NOMO-1 (cell line): ENCODE data around the gene C9orf43.

ENCODE experiments used
- DNase-seq, 2 experiments: peaks; one replicate each; lab custom pipeline; 2025; ENCODE audit not compliant: unreplicated experiment in 2 of 2; lab: John Stamatoyannopoulos, UW

The C9orf43 gene

DNA sequence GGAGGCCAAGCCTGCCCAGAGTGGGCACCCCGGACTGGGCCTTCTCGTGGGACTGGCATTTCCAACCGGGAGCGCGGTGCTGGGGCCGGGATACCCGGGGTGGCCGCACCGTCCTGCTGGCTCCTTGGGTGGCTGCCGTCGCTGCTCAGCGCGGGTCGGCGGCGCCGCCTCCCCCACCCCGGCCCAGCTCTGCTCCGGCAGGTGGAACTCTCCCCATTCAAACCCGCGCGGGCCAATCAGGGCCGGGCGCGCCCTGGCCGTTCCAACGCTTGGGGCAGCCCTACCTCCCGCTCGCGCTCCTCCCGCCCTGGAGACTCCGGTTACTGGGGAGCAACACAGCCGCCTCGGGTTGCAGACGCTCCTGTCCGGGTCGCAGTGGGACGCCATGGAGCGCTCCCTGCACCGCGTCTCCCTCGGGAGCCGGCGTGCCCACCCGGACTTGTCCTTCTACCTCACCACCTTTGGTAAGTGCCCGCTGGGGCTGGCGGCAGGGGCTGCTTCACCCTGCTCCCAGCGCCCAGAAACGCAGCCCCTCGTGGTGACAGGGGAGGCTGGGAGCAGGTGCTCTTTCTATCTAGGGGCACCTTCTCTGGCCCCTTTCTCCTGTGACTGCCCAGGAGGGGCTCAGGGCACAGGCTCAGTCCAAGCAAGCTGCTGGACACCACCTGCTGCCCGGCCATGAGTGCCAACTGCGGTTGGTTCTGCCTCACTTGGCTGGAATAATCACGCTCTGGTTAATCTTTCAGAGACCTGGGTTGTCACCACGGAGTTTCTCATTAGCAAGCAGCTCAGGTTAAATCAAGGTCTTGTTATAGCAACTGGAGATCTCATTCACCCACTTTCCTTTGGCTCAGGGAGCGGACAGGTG, 53.1 kb downstream of the C9orf43 start, which contains the start of gene RGS3:
Gene RGS3, plus strand, starts transcription at position 310 of the 868 bp plus-strand sequence. Its CDS starts 76 bp downstream, at position 386.
- no peak for DNase-seq

DNA sequence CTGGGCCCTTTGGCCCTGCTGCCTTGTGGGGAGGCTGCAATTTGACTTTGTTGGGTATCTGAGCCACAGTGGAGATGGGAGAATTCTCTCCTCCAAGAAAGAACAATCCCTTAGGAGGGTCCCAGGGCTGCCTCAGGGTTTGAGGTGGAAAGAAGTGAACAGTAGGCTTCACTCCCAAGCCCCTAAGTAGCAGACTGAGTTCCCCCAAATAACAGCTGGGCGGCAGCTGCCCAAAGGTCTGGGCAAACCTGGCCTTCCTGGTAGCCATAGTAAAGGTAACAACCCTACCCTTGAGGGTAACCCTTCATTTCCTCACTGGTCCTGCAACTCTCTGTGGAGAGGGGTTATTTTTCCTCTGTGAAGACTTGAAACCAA, 53.7 kb downstream of the C9orf43 start:
- DNase-seq, result no peak

DNA sequence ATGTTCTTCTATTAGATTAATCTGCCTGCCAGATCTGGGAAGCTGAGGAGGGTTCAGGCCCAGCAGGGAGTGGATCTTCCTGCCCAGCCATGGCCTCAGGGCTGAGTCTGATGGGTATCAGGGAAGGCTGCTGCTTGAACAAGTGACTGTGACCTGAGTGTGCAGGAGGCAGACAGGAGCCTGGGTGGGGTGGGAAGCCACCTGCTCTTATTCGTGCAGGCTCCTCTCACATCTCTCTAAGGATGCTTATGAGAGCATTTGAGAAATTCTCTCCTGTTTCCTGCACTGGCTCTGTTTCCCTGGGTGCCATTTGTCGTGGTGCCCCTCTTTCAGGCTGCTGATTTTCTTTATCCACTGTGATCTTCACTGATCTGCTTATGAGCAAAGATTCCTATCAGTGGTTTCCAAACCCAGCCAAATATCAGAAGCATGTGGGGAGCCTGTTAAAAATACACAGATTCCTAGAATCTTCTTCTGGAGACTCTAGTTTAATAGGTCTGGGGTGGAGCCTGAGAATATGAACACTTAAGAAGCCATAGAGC, 55.1 kb downstream of the C9orf43 start:
- no peak for DNase-seq

DNA sequence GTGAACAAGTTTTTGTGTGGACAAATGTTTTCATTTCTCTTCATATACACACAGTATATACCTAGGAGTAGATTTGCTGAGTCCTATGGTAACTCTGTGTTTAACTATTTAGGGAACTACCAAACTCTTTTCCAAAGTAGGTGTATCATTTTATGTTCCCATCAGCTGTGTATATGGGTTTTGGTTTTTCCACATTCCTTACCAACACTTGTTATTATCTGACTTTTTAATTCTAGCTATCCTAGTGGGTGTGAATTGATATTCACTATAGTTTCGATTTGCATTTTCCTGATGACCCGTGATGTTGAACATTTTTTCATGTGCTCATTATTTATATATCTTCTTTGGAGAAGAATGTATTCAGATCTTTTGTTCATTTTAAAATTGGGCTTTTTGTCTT, 56.6 kb downstream of the C9orf43 start:
- DNase-seq, result no peak

DNA sequence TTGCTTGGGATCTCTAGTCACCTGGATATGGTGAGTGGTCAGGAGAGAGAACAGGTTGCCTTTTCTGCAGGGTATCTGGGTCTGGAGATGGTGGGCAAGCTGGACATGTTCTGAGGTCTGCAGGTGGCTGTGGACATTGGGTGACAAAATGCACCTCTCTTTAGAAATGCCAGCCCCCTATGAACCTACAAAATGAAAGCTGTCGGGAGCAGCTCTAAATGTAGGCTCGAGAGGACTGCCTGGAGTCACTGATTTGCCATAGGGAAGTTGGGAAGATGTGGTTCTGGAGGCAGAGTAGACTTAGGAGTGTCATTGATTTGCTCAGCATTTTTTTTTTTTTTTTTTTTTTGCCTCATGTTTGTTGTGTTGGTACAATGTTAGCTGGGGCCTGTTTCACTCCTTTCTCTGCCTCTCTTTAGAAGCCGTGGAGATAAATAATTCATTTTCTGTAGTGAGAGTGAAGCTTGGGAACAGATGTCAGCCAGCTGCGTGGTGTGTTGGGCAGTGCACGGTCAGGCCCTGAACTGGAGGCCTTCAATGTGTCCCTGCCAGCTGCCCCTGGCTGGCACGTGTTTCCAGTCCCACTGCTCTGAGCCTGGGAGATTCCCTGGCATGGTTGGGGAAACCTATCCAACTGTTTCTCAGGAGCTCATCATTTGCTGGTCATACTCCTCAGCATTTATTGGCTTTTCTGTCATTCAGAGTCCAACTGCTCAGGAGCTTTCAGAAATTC, 58.3 kb downstream of the C9orf43 start:
- no peak for DNase-seq

DNA sequence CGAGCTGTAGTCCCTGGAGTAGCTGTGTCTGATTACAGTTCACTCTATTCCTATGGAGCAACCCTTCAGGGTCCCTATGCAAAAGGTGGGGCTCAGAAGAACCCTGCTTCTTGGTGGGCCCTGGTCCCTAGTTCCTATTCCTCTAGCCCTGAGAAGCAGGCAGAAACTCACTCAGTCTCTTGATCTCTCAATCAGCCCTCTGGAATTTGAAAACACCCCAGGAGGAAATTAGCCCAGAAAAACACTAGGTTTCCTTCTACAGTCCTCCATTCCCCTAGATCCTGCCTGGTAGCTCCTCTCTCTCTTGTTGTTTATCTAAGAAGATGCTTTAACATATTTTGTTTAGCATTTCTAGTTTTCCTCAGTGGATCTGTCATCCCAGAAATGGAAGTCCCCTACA, 60.6 kb downstream of the C9orf43 start:
- no peak for DNase-seq

DNA sequence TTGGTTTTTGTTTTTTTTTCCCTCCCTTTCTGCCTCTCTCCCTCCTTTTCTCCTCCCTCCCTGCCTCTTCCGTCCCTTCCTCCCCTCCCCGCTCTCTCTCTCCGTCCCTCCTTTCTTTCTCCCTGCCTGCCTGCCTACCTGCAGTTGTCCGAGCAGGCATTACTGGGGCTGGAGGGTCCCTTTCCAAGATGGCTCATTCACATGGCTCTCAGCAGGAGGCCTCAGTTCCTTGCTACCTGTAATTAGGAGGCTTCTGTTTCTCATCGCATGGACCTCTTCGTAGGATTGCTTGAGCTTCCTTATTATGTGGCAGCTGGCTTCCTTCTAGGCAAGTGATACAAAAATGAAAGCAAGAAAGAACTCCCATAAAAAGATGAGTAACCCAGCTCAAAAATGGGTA, 61.0 kb downstream of the C9orf43 start:
- DNase-seq, result no peak

DNA sequence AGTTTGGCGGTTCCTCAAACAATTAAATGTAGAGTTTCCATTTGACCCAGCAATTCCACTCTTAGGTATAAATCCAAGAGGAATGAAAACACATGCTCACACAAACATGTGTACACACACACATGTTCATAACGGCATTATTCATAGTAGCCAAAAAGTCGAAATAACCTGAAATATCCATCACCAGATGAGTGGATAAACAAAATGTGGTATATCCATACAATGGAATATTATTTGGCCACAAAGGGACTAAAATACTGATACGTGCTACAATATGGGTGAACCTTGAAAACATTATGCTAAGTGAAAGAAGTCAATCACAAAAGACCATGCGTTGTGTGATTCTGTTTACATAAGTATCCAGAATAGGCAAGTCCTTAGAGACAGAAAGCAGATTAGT, 61.7 kb downstream of the C9orf43 start:
- no peak for DNase-seq

DNA sequence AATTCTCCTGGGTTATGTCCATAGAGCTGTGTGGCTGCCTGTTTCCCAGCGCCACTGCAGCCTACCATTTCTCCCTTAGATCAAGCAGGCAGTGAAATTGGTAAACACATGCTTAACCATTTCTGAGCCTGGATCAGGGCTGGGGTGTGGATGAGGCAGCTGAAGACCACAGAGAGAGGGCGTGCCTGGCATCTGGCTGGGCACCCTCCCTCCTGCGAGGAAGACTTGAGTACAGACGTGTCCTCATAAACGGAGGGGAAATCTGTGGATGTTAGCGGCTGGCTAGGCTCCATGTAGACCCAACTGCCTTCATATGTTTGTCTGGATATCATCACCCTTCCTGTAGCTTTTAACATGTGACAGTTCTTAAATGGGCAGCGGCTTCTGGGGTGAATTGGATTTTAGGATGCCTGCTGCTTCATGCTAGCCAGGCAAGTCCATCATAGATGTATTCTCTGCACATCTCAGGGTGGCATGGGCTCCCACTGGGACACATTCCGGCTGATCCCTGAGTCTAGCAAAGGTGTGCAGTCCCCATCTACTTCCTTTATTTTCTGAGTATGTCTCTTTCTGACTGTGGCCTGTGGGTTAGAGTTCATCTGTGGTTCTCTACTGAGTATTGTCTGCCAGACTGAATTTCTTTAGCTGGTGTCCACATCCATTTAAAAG, 63.9 kb downstream of the C9orf43 start:
- no peak for DNase-seq

DNA sequence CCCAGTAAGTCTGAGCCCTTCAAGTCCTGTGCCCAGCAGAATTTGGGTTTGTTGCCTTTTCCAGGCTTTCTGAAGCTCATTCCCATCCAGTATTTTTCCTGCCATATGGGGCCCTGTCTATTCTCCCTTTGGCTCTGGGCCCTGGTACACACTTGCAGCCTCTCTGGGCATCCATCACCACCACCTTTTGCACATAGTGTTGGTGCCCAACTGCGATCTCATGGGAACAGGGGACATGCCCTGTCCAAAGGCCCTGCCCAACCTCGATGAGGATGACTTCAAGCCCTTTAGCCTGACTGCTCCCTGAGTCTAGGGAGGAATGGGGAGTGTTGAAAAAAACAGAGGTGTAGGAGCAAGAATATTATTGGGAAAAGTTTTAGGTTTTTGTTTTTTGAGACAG, 64.5 kb downstream of the C9orf43 start:
- DNase-seq, result no peak

DNA sequence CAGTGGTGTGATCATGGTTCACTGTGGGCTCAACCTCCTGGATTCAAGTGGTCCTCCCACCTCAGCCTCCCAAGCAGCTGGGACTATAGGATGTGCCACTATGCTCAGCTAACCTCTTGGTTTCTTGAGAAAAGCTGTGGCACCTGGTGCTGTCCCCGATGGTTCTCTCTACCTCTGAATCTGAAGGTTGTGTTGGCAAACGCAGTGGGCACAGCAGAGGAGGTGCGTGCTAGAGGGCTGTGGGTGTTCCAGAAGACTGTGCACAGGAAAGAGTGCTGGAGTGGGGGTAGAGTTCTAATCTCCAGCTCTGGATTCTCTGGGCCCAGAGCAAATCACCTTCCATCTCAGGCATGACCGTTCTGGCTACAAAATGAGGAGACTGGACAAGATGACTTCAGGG, 65.4 kb downstream of the C9orf43 start:
- no peak for DNase-seq

DNA sequence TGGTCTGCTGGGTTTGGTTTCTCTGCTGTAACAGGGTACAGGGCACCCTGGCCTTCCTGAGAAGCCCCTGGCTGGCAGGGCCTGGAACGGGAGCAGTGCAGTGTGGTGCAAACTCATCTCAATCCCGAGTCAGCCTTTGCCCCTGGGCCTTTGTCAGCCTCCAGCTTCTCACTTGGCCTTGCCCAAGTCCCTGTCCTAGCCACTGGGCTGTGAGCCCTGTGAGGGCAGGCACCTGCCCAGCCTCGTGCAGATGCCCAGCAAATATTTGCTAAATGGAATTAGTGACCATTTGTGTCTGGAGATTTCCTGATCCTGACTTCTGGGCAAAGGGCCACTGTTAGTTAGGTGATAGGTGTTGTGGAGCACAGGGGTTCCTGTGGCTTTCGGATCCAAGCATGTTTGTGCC, 66.0 kb downstream of the C9orf43 start:
- no peak for DNase-seq

DNA sequence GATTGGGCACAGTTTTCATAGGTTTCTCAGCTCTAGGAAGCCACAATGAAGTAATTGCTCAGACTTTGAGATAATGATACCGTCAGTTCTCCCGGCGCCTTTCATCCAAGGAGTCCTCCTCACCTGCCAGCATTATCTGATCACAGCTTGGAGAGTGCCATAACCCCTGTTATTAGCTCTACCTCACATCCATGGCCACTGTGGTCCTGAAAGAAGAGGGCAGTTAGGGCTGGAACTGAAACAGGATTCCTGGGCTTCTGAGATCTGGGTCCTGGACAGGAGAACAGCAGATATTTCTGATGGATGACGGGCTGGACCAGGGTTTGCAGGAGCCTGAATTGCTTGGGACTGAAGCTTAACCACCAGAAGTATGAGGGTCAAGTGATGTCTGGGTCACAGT, 66.5 kb downstream of the C9orf43 start:
- no peak for DNase-seq

DNA sequence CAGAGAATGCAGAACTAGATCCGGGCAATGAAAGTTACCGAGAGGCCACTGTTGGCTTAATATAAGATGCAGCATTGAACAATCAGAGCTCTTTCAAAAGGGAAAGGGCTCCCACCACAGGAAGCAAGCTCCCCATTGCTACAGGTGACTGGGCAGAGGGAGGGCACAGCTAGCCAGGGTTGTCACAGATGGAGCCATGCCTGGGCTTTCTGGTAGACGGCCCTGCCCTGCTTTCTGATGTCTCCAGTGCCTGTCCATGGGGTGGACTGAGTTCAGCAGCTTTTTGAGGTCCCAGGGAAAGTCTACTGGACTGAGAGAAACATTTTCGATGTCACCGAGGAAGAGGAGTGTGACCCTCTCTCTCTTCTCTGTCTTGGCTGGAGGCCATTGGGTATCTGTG, 67.1 kb downstream of the C9orf43 start:
- DNase-seq, result no peak

DNA sequence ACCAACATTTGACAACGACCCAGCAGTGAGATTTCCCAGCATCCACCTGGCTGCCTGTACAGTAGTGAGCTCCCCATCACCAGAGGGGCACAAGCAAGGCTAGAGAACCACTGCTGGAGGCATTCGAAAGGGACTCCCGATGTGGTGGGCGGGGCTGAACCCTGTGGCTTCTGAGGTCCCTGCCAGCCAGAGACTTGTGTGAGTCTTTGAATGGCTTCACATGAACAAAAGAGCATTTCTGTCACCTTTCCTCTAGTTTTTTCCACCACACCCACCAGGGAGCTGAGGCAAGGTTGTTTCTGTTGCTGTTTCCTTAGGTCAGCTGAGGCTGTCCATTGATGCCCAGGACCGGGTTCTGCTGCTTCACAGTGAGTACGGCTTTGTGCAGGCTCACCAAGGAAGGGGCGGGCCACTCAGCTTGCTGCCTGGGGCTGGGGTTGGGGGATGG, 68.7 kb downstream of the C9orf43 start:
- no peak for DNase-seq
